Choroid plexus epithelial cell (primary cell): ENCODE results near the gene IFI27L2.
A peak's percentile ranks its signal among the peaks of the same experiment; 100 is the strongest.

ENCODE experiments used
- DNase-seq: peaks from one replicate; pipeline ENCODE4 v3.0.0-alpha.2; 2010; ENCODE audit warnings: low read depth
- H3K4me3 ChIP-seq: 2 replicates; pipeline ENCODE4 v1.5.1; 2011; ENCODE audit warnings: low read depth, mild to moderate bottlenecking, control low read depth, low read length, moderate library complexity
- CTCF ChIP-seq: conservative IDR thresholded peaks from 2 replicates; pipeline ENCODE4 v1.5.1; 2011; ENCODE audit warnings: low read depth, mild to moderate bottlenecking, control low read depth, inconsistent platforms, low read length, moderate library complexity

The IFI27L2 gene

GRCh38 chr14:94129758-94130414 lies 482 bp upstream of the IFI27L2 start:
- peak overlapping the region; percentile 76 for H3K4me3 ChIP-seq
- no peak for TF ChIP-seq CTCF
- peak; percentile 61 for DNase-seq

GRCh38 chr14:94128216-94128839 lies 1.1 kb downstream of the IFI27L2 start:
- H3K4me3 ChIP-seq, result no peak overlapping the region
- no peak for DNase-seq
- TF ChIP-seq CTCF, result no peak

- DNase-seq, result no peak
- no peak for TF ChIP-seq CTCF
- no peak overlapping the region for H3K4me3 ChIP-seq
These were observed 2.1 kb downstream of the IFI27L2 start for GRCh38 chr14:94127330-94127729.

- no peak overlapping the region for H3K4me3 ChIP-seq
- no peak for TF ChIP-seq CTCF
- no peak for DNase-seq
These were observed 2.6 kb downstream of the IFI27L2 start for GRCh38 chr14:94126800-94127199.

- no peak for DNase-seq
- H3K4me3 ChIP-seq, result no peak overlapping the region
- no peak for TF ChIP-seq CTCF
These were observed 3.1 kb downstream of the IFI27L2 start for GRCh38 chr14:94126419-94126677.

GRCh38 chr14:94125659-94126418 lies 3.6 kb downstream of the IFI27L2 start:
- DNase-seq, result no peak
- no peak for TF ChIP-seq CTCF
- H3K4me3 ChIP-seq, result no peak overlapping the region
